ENCODE data around the gene PRPF18.

Gene PRPF18

GRCh38 chr10:13604357-13605040 lies 17.7 kb downstream of the PRPF18 start:
- no peak for DNase-seq (ENCODE audit: low spot score)

- no peak for DNase-seq (ENCODE audit: low spot score)
Observed at GRCh38 chr10:13608246-13608853, 21.6 kb downstream of the PRPF18 start.

- no peak for DNase-seq (ENCODE audit: low spot score)
Observed at GRCh38 chr10:13612654-13613373, 26.0 kb downstream of the PRPF18 start.

- no peak for DNase-seq (ENCODE audit: low spot score)
Observed at GRCh38 chr10:13613519-13613918, 26.8 kb downstream of the PRPF18 start.

GRCh38 chr10:13614530-13615332 lies 28.0 kb downstream of the PRPF18 start:
- no peak for DNase-seq (ENCODE audit: low spot score)

- no peak for DNase-seq (ENCODE audit: low spot score)
Observed at GRCh38 chr10:13615650-13616300, 29.0 kb downstream of the PRPF18 start.

- no peak for DNase-seq (ENCODE audit: low spot score)
Observed at GRCh38 chr10:13617116-13617515, 30.4 kb downstream of the PRPF18 start.

- DNase-seq (ENCODE audit: low spot score) = no peak
Observed at GRCh38 chr10:13621931-13622330, 35.2 kb downstream of the PRPF18 start.

- DNase-seq (ENCODE audit: low spot score) = no peak
Observed at GRCh38 chr10:13624630-13625029, 37.9 kb downstream of the PRPF18 start.

- DNase-seq (ENCODE audit: low spot score) = no peak
Observed at GRCh38 chr10:13627459-13628310, 40.9 kb downstream of the PRPF18 start.

GRCh38 chr10:13628661-13629060 lies 41.9 kb downstream of the PRPF18 start:
- DNase-seq (ENCODE audit: low spot score) = no peak

- no peak for DNase-seq (ENCODE audit: low spot score)
Observed at GRCh38 chr10:13629116-13629515, 42.4 kb downstream of the PRPF18 start.

- no peak for DNase-seq (ENCODE audit: low spot score)
Observed at GRCh38 chr10:13630231-13630630, 43.5 kb downstream of the PRPF18 start.

GRCh38 chr10:13631594-13631993 lies 44.8 kb downstream of the PRPF18 start:
- no peak for DNase-seq (ENCODE audit: low spot score)

- no peak for DNase-seq (ENCODE audit: low spot score)
Observed at GRCh38 chr10:13632440-13632839, 45.7 kb downstream of the PRPF18 start.

- no peak for DNase-seq (ENCODE audit: low spot score)
Observed at GRCh38 chr10:13632884-13633440, 46.2 kb downstream of the PRPF18 start.

GRCh38 chr10:13633689-13634088 lies 46.9 kb downstream of the PRPF18 start:
- no peak for DNase-seq (ENCODE audit: low spot score)

GRCh38 chr10:13634207-13634606 lies 47.4 kb downstream of the PRPF18 start:
- no peak for DNase-seq (ENCODE audit: low spot score)

- no peak for DNase-seq (ENCODE audit: low spot score)
Observed at GRCh38 chr10:13636776-13637175, 50.0 kb downstream of the PRPF18 start.

GRCh38 chr10:13637303-13637856 lies 50.6 kb downstream of the PRPF18 start:
- no peak for DNase-seq (ENCODE audit: low spot score)
